PFSK-1 (cell line): ENCODE results near the gene LENEP.

Experiments used
- FOXP2 ChIP-seq: optimal IDR thresholded peaks from 2 replicates; pipeline ENCODE3; 2011; ENCODE audit warnings: borderline replicate concordance, control low read depth, inconsistent platforms; ENCODE audit not compliant: insufficient read depth; ENCODE audit errors: extremely low read length, extremely low read depth
- POLR2AphosphoS5 ChIP-seq: IDR thresholded peaks from 2 replicates; pipeline ENCODE4 v1.6.1; 2012; ENCODE audit warnings: low read depth, mild to moderate bottlenecking, control low read depth, low read length, moderate library complexity
- REST ChIP-seq, 2 experiments: IDR thresholded peaks; 2 replicates each; pipeline versions ENCODE4 v1.6.1 to v1.8.0; 2011 to 2012; ENCODE audit warnings: low read depth in 2 of 2, low read length in 2 of 2, control low read depth in 1 of 2, inconsistent platforms in 1 of 2, mild to moderate bottlenecking in 1 of 2, moderate library complexity in 1 of 2; ENCODE audit not compliant: insufficient read depth in 1 of 2
- SIN3A ChIP-seq: IDR thresholded peaks from 2 replicates; pipeline ENCODE4 v1.6.1; 2012; ENCODE audit warnings: mild to moderate bottlenecking, low read length, moderate library complexity, borderline replicate concordance; ENCODE audit not compliant: insufficient read depth
- TAF1 ChIP-seq: IDR thresholded peaks from 2 replicates; pipeline ENCODE4 v1.6.1; 2012; ENCODE audit warnings: low read length, control low read depth, borderline replicate concordance; ENCODE audit not compliant: insufficient read depth

LENEP gene

GRCh38 chr1:155008015-155008941 is 14.9 kb downstream of the LENEP start:
- TF ChIP-seq FOXP2: no peak
- TF ChIP-seq TAF1: no peak
- no peak for TF ChIP-seq REST (IDR thresholded peaks at IDR 0.05; ENCODE audit: insufficient read depth in 1 of 2, low read depth in 2 of 2, low read length in 2 of 2)
- no peak for TF ChIP-seq SIN3A
- TF ChIP-seq POLR2AphosphoS5: no peak

- TF ChIP-seq POLR2AphosphoS5 (no peak), TAF1 (no peak), FOXP2 (no peak), SIN3A (no peak), REST (IDR thresholded peaks at IDR 0.05; ENCODE audit: insufficient read depth in 1 of 2, low read depth in 2 of 2, low read length in 2 of 2) (no peak)
Measured at GRCh38 chr1:155009221-155009711, 15.9 kb downstream of the LENEP start.

- TF ChIP-seq REST (IDR thresholded peaks at IDR 0.05; ENCODE audit: insufficient read depth in 1 of 2, low read depth in 2 of 2, low read length in 2 of 2): no peak
- no peak for TF ChIP-seq SIN3A
- no peak for TF ChIP-seq POLR2AphosphoS5
Measured at GRCh38 chr1:155009742-155010141, 16.4 kb downstream of the LENEP start.

GRCh38 chr1:155010211-155010918 is 17.0 kb downstream of the LENEP start:
- TF ChIP-seq POLR2AphosphoS5: no peak
- no peak for TF ChIP-seq REST (IDR thresholded peaks at IDR 0.05; ENCODE audit: insufficient read depth in 1 of 2, low read depth in 2 of 2, low read length in 2 of 2)
- no peak for TF ChIP-seq TAF1
- TF ChIP-seq SIN3A: no peak
- TF ChIP-seq FOXP2: no peak
